H9 (cell line): ENCODE measurements around the gene TGFBR1. TPM values are rescaled to one million over a fixed set of nuclear protein-coding genes. Genes with fewer than 3 reads are reported as not detected.

Experiments used
- DNase-seq: peaks from one replicate; pipeline ENCODE4 v3.0.0-alpha.2; 2017
- H2AFZ ChIP-seq: one replicate; pipeline ENCODE4 v1.6.1; 2013; ENCODE audit warnings: mild to moderate bottlenecking, low read length, control low read depth, moderate library complexity
- H2AK5ac ChIP-seq: 2 replicates; pipeline ENCODE4 v1.6.1; 2013; ENCODE audit warnings: low read length, control low read depth, mixed read lengths; ENCODE audit not compliant: insufficient read length
- H2BK120ac ChIP-seq: one replicate; pipeline ENCODE4 v1.6.1; 2013; ENCODE audit warnings: low read depth, mild to moderate bottlenecking, low read length, control low read depth, inconsistent platforms; ENCODE audit not compliant: poor library complexity, severe bottlenecking
- H2BK12ac ChIP-seq: 2 replicates; pipeline ENCODE4 v1.6.1; 2013; ENCODE audit warnings: low read length, control low read depth, mixed read lengths, low read depth; ENCODE audit not compliant: insufficient read length
- H2BK15ac ChIP-seq: 2 replicates; pipeline ENCODE4 v1.6.1; 2013; ENCODE audit warnings: low read depth, low read length, control low read depth
- H2BK20ac ChIP-seq: one replicate; pipeline ENCODE4 v1.6.1; 2013; ENCODE audit warnings: low read depth, mild to moderate bottlenecking, low read length, control low read depth, inconsistent platforms; ENCODE audit not compliant: poor library complexity, severe bottlenecking
- H2BK5ac ChIP-seq: 2 replicates; pipeline ENCODE4 v1.6.1; 2013; ENCODE audit warnings: low read length, control low read depth, mixed read lengths; ENCODE audit not compliant: insufficient read length
- H3K14ac ChIP-seq: 2 replicates; pipeline ENCODE4 v1.6.1; 2013; ENCODE audit warnings: low read length, control low read depth; ENCODE audit not compliant: insufficient read depth
- H3K18ac ChIP-seq: 2 replicates; pipeline ENCODE4 v1.6.1; 2013; ENCODE audit warnings: low read depth, mild to moderate bottlenecking, mixed read lengths, low read length, control low read depth; ENCODE audit not compliant: insufficient read length
- H3K23ac ChIP-seq: 2 replicates; pipeline ENCODE4 v1.6.1; 2013; ENCODE audit warnings: low read length, control low read depth, mixed read lengths, low read depth; ENCODE audit not compliant: insufficient read length
- H3K23me2 ChIP-seq: 2 replicates; pipeline ENCODE4 v1.6.1; 2013; ENCODE audit warnings: low read depth, mild to moderate bottlenecking, mixed read lengths, low read length, control low read depth; ENCODE audit not compliant: insufficient read length, poor library complexity, severe bottlenecking
- H3K27ac ChIP-seq: 2 replicates; pipeline ENCODE4 v1.5.1; 2013; ENCODE audit warnings: low read length, control low read depth, mixed read lengths, low read depth; ENCODE audit not compliant: insufficient read length
- H3K27me3 ChIP-seq: 2 replicates; pipeline ENCODE4 v1.6.1; 2013; ENCODE audit warnings: low read length, control low read depth, inconsistent platforms; ENCODE audit not compliant: insufficient read depth
- H3K4ac ChIP-seq: 2 replicates; pipeline ENCODE4 v1.6.1; 2013; ENCODE audit warnings: low read depth, mild to moderate bottlenecking, control low read depth, inconsistent platforms, low read length, moderate library complexity
- H3K4me1 ChIP-seq: 2 replicates; pipeline ENCODE4 v1.6.1; 2013; ENCODE audit warnings: low read length, control low read depth, inconsistent platforms; ENCODE audit not compliant: insufficient read depth
- H3K4me2 ChIP-seq: 2 replicates; pipeline ENCODE4 v1.6.1; 2013; ENCODE audit warnings: low read length, control low read depth, mixed read lengths; ENCODE audit not compliant: insufficient read length, insufficient read depth
- H3K56ac ChIP-seq: 2 replicates; pipeline ENCODE4 v1.6.1; 2013; ENCODE audit warnings: low read depth, mild to moderate bottlenecking, mixed read lengths, low read length, control low read depth; ENCODE audit not compliant: insufficient read length
- H3K79me1 ChIP-seq: 2 replicates; pipeline ENCODE4 v1.6.1; 2013; ENCODE audit warnings: low read depth, mild to moderate bottlenecking, moderate library complexity, low read length, control low read depth, inconsistent platforms; ENCODE audit not compliant: insufficient read depth, poor library complexity, severe bottlenecking
- H3K79me2 ChIP-seq: 2 replicates; pipeline ENCODE4 v1.6.1; 2013; ENCODE audit warnings: low read length, control low read depth, inconsistent platforms; ENCODE audit not compliant: insufficient read depth
- H3K9ac ChIP-seq: 2 replicates; pipeline ENCODE4 v1.6.1; 2013; ENCODE audit warnings: low read length, control low read depth, mixed read lengths; ENCODE audit not compliant: insufficient read length; ENCODE audit errors: extremely low read depth
- H3K9me3 ChIP-seq: one replicate; pipeline ENCODE4 v1.6.1; 2013; ENCODE audit warnings: low read depth, low read length, inconsistent platforms; ENCODE audit not compliant: control insufficient read depth
- H3T11ph ChIP-seq: one replicate; pipeline ENCODE4 v1.6.1; 2013; ENCODE audit warnings: mild to moderate bottlenecking, low read length, control low read depth, inconsistent platforms
- H4K20me1 ChIP-seq: one replicate; pipeline ENCODE4 v1.6.1; 2013; ENCODE audit not compliant: control insufficient read depth, insufficient read length, insufficient read depth
- H4K5ac ChIP-seq: 2 replicates; pipeline ENCODE4 v1.6.1; 2013; ENCODE audit warnings: low read depth, mild to moderate bottlenecking, mixed read lengths, low read length, control low read depth; ENCODE audit not compliant: insufficient read length
- H4K8ac ChIP-seq: replicated peaks from 2 replicates; pipeline ENCODE4 v1.6.1; 2013; ENCODE audit warnings: low read length, control low read depth, mixed read lengths, low read depth; ENCODE audit not compliant: insufficient read length
- H4K91ac ChIP-seq: 2 replicates; pipeline ENCODE4 v1.6.1; 2013; ENCODE audit warnings: low read depth, mild to moderate bottlenecking, moderate library complexity, mixed read lengths, low read length, control low read depth; ENCODE audit not compliant: insufficient read length
- H3K27ac Mint-ChIP-seq, 3 experiments: 2 replicates in 2 of 3; 3 replicates in 1 of 3; pipeline ENCODE4 v1.8.0; 2020 to 2021; ENCODE audit warnings: mixed read lengths in 3 of 3, mild to moderate bottlenecking in 1 of 3, moderate library complexity in 1 of 3
- H3K27me3 Mint-ChIP-seq: 2 replicates; pipeline ENCODE4 v1.8.0; 2021; ENCODE audit warnings: low read depth, mild to moderate bottlenecking, moderate library complexity, mixed read lengths
- H3K36me3 Mint-ChIP-seq, 3 experiments: 2 replicates in 2 of 3; 3 replicates in 1 of 3; pipeline ENCODE4 v1.8.0; 2020 to 2021; ENCODE audit warnings: low read depth in 3 of 3, mixed read lengths in 3 of 3; ENCODE audit not compliant: insufficient read depth in 1 of 3
- H3K4me1 Mint-ChIP-seq, 2 experiments: 2 replicates each; pipeline ENCODE4 v1.8.0; 2020; ENCODE audit warnings: mixed read lengths in 2 of 2
- H3K4me3 Mint-ChIP-seq, 2 experiments: 2 replicates in 1 of 2; 3 replicates in 1 of 2; pipeline ENCODE4 v1.8.0; 2020 to 2021; ENCODE audit warnings: mild to moderate bottlenecking in 2 of 2, mixed read lengths in 2 of 2, moderate library complexity in 1 of 2
- H3K9me3 Mint-ChIP-seq, 2 experiments: 2 replicates in 1 of 2; 3 replicates in 1 of 2; pipeline ENCODE4 v1.8.0; 2020; ENCODE audit warnings: mild to moderate bottlenecking in 2 of 2, mixed read lengths in 2 of 2, moderate library complexity in 1 of 2
- WGBS: extraction: QIAGEN DNeasy Blood & Tissue Kit; methylation state at CpG from one replicate; pipeline ENCODE4 v1.1.7; 2013; ENCODE audit warnings: missing lambda C conversion rate, low lambda C conversion rate, mixed read lengths; ENCODE audit not compliant: insufficient read length; ENCODE audit errors: extremely low coverage; 5-methylcytosine and 5-hydroxymethylcytosine counted together
- total RNA-seq: library from RNA; stranded (reverse); gene quantifications from 2 replicates; pipeline ENCODE4 v1.2.1, GENCODE V29; 2021
- TF ChIP-seq, protein P1 (sequence below): fragments of 200-600 bp; sonication (generic); conservative IDR thresholded peaks from 3 replicates; pipeline ENCODE4 v1.8.0; 2021; ENCODE audit warnings: antibody characterized with exemption, mild to moderate bottlenecking

Gene TGFBR1
- total RNA-seq, 1 experiment from 2014 or later: 59.3 TPM

- Histone ChIP-seq H4K5ac (no peak overlapping the region), H3K27me3 (no peaks in the 10 kb centered on the region), H3K27ac (no peak overlapping the region), H4K20me1 (no peaks in the 10 kb centered on the region), H3K4ac (no peak overlapping the region), H3T11ph (no peak overlapping the region), H3K23ac (no peak overlapping the region), H3K79me1 (no peaks in the 10 kb centered on the region), H3K56ac (no peak overlapping the region), H3K23me2 (no peaks in the 10 kb centered on the region), H3K4me1 (no peaks in the 10 kb centered on the region), H2BK15ac (no peak overlapping the region), H3K18ac (no peak overlapping the region), H4K8ac (no peak overlapping the region), H2BK20ac (no peak overlapping the region), H3K79me2 (no peaks in the 10 kb centered on the region), H2BK120ac (no peak overlapping the region), H2BK12ac (no peak overlapping the region), H4K91ac (no peak overlapping the region), H2AFZ (no peak overlapping the region), H3K14ac (no peak overlapping the region), H3K9me3 (no peaks in the 10 kb centered on the region), H3K9ac (no peak overlapping the region), H2BK5ac (no peak overlapping the region), H3K4me2 (no peak overlapping the region), H2AK5ac (no peak overlapping the region)
- peaks cover 19 to 41% (median 37%) of the 10 kb centered on the region in 3 experiments; a peak in 6 of 7 replicates for H3K36me3 Mint-ChIP-seq
- H3K27ac Mint-ChIP-seq: no peak overlapping the region
- no peak for DNase-seq
- H3K4me1 Mint-ChIP-seq: peaks cover 4% of the 10 kb centered on the region in 2 experiments
- no peak overlapping the region for H3K4me3 Mint-ChIP-seq
- TF ChIP-seq, protein P1, sequence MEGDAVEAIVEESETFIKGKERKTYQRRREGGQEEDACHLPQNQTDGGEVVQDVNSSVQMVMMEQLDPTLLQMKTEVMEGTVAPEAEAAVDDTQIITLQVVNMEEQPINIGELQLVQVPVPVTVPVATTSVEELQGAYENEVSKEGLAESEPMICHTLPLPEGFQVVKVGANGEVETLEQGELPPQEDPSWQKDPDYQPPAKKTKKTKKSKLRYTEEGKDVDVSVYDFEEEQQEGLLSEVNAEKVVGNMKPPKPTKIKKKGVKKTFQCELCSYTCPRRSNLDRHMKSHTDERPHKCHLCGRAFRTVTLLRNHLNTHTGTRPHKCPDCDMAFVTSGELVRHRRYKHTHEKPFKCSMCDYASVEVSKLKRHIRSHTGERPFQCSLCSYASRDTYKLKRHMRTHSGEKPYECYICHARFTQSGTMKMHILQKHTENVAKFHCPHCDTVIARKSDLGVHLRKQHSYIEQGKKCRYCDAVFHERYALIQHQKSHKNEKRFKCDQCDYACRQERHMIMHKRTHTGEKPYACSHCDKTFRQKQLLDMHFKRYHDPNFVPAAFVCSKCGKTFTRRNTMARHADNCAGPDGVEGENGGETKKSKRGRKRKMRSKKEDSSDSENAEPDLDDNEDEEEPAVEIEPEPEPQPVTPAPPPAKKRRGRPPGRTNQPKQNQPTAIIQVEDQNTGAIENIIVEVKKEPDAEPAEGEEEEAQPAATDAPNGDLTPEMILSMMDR: no peak
- no peaks in the 10 kb centered on the region for H3K27me3 Mint-ChIP-seq
- WGBS: no CpG with 5 or more reads among the region's 5 CpGs
- H3K9me3 Mint-ChIP-seq: no peaks in the 10 kb centered on the region
Measured at GRCh38 chr9:99139868-99140267, 35.0 kb downstream of the TGFBR1 start.
